ENCODE data around the gene GCLC.

DNA sequence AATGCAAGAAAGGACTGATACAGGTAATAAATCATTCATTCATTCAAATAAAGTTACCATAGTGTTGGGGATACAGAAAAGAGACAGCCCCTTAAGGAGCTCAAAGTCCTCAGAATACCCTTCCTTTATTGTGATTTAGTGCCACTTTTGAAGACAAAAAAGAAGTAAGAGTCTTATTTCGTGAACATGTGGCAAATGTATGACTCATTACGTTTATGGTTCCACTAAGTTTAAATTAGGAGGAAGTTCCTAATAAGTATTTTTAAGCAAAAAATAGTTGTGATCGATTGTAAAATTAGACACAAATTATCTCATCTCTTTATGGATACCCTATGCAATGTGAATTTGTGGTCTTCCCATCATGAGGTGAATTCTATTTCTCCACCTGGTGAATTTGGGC lies 38.5 kb upstream of the GCLC start:
- TF ChIP-seq CTCF (IDR thresholded peaks at IDR 0.05) = no peak
- TF ChIP-seq POLR2A (IDR thresholded peaks at IDR 0.05) = no peak

All from testis (tissue), 2 donors.